ENCODE measurements around the gene PLCL2.

Gene PLCL2

DNA sequence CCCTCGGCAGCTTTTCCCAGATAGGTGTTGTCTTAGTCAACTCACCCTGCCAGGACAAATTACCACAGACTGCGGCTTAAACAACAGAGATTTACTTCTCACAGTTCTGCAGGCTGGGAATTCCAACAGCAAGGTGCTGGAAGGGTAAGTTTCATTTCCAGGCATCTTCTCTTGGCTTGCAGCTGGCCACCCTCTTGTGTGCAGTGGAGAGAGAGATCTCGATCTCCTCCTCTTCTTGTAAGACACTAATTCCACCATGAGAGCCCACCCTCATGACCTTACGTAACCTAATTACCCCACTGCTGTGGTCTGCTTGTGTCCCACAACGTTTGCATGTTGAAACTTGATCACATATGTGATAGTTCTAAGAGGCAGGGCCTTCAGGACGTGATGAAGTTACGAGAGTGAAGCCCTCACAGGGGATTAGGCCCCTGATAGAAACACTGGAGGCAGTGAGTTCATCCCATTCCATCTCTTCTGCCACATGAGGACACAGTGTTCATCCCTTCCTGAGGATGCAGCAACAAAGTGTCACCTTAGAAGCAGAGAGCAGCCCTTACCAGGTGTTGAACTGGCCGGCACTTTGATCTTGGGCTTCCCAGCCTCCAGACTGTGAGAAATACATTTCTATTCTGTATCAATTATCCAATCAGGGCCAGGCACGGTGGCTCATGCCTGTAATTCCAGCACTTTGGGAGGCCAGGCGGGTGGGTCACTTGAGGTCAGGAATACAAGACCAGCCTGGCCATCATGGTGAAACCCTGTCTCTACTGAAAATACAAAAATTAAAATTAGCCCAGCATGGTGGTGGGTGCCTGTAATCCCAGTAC lies 247.7 kb downstream of the PLCL2 start:
- DNase-seq = no peak

- DNase-seq = no peak
Observed at GRCh38 chr3:17133632-17134545, 249.1 kb downstream of the PLCL2 start.

GRCh38 chr3:17135696-17136095 lies 250.9 kb downstream of the PLCL2 start:
- DNase-seq = no peak

DNA sequence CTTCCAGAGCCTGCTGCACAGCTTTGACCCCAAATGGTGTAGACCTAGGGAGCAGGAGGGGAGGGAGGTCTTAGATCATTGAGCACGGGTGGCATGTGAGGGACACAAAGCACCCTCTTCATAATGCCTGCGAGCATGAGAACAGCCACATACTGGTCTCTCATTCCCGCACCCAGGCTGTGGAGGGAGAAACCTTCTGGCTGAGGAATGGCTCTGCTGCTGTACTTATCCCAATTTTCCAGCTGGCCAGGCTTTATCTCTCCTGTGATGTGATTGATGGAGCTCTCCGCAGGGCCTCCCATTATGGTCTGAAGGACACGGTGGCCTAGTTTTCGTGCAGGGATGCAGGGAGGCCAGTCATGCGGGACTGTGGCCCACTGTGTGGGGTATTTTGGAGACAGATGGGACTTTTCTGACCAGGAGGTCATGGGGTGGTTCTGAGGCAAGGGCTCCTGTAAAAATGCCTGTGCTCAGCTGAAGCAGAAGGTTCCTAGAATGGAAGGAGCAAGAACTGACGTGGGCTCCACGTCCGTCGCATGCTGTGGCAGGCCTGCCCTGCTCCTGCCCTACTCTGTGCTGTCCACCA lies 251.5 kb downstream of the PLCL2 start:
- no peak for DNase-seq

GRCh38 chr3:17137321-17137826 lies 252.6 kb downstream of the PLCL2 start:
- no peak for DNase-seq

DNA sequence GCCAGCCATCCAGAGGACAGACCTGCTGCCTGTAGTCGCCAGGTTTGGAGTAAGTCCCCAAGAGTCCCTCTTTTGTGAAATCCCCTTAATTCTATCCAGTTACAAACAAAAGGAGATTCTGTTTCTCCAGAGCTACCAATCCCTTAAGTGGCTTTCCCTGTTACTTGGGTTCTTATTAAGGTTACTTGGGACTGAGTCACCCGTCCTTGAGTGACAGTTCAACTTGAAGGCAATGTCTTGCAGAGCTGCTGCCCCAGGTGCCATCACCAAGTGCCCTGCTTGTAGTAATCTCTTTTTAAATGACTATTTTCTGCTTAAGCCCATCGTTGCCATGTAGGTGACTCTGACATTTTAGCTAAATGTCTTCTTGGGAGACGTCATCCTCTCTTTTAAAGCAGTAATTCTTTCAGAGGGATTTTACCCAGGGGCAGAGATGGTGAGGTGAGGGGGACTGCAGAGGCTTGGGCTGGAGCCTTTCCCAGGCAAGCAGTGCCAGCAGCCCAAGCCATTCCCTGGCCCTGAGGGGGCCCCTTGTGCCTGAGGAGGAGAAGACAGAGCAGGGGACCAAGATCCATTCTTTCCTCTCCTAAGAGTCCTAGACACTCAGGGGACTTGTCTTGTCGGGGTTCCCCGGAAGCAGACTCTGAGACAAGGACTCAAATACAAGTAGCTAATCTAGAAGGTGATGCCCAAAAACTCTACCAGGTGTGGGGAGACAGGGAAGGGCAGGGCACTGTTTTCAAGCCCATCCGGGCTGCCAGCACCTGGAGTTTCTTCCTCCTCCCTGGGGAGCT lies 253.7 kb downstream of the PLCL2 start:
- no peak for DNase-seq
